Right lobe of liver (tissue), 4 donors: Measurements from ENCODE around the gene NKAIN2.

Source experiments
- POLR2A ChIP-seq: fragments of 450-650 bp; IDR thresholded peaks from one replicate; pipeline ENCODE4 v1.6.1; 2017; ENCODE audit warnings: antibody characterized with exemption, mild to moderate bottlenecking
- TF ChIP-seq, protein P1 (sequence below), 4 donors: fragments of 200-600 bp in 3 of 4; fragments of 450-650 bp in 1 of 4; IDR thresholded peaks; one replicate each; pipeline versions ENCODE4 v1.5.1 to v1.8.0; 2016 to 2022; ENCODE audit warnings: antibody characterized with exemption in 4 of 4, mild to moderate bottlenecking in 2 of 4
- donor health status: DM: no; HTN: no; CAD: no.
- donor health status: DM: no; HTN: no; CAD: no.
- donor health status: DM: no; HTN: yes; CAD: no.

DNA sequence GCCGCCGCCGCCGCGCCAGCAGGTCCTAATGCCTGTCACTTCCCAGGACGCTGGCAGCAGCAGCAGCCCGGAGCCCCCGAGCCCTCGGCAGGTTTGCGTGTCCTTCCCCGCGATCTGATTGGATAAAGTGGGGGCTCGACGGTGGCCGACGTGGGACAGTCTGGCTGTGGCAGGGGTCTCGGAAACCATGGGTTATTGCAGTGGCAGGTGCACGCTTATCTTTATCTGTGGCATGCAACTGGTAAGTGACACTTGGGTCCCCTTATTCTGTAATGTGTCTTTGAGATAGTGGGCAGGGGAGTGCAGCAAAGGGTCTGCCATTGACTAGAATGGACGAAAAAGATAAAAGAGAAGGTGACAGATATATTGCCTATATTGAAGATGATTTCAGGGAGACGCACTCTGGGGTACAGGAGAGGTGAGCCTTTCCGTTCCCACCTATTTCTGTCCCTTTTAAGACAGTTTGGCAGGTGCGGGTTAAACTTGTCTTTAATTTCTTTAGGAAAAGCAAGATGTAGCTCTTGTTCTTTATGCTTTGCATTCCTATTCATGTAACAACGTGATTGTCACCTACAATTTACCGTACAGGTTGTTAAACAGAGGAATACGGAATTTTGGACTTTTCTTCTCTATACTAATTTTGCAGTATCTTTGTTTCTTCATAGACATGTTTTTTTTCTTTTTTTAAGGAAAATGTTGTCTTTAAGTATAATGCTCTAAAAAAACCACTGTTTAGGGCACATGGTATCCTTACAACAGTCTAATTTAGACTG is 535 bp downstream of the NKAIN2 start:
- TF ChIP-seq POLR2A = no peak
- TF ChIP-seq, protein P1, sequence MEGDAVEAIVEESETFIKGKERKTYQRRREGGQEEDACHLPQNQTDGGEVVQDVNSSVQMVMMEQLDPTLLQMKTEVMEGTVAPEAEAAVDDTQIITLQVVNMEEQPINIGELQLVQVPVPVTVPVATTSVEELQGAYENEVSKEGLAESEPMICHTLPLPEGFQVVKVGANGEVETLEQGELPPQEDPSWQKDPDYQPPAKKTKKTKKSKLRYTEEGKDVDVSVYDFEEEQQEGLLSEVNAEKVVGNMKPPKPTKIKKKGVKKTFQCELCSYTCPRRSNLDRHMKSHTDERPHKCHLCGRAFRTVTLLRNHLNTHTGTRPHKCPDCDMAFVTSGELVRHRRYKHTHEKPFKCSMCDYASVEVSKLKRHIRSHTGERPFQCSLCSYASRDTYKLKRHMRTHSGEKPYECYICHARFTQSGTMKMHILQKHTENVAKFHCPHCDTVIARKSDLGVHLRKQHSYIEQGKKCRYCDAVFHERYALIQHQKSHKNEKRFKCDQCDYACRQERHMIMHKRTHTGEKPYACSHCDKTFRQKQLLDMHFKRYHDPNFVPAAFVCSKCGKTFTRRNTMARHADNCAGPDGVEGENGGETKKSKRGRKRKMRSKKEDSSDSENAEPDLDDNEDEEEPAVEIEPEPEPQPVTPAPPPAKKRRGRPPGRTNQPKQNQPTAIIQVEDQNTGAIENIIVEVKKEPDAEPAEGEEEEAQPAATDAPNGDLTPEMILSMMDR (IDR thresholded peaks at IDR 0.05) = no peak
